GM21717 (cell line): ENCODE data around the gene FBXL16.

Experiments
- ATAC-seq: cut with Tn5 transposase; IDR thresholded peaks from one replicate; pipeline ENCODE4 v1.9.1; 2021; ENCODE audit warnings: mild to moderate bottlenecking, moderate library complexity; ENCODE audit not compliant: unreplicated experiment

Gene FBXL16

GRCh38 chr16:734981-735881 is 29.6 kb upstream of the FBXL16 start:
- ATAC-seq: no peak

GRCh38 chr16:734208-734980 is 28.8 kb upstream of the FBXL16 start:
- ATAC-seq: no peak

- no peak for ATAC-seq
Observed at GRCh38 chr16:733382-734207, 28.0 kb upstream of the FBXL16 start.

- no peak for ATAC-seq
Observed at GRCh38 chr16:732936-733335, 27.3 kb upstream of the FBXL16 start.

- ATAC-seq: no peak
Observed at GRCh38 chr16:732332-732731, 26.7 kb upstream of the FBXL16 start.

- ATAC-seq: no peak
Observed at GRCh38 chr16:730666-731509, 25.3 kb upstream of the FBXL16 start.

- no peak for ATAC-seq
Observed at GRCh38 chr16:729768-730665, 24.4 kb upstream of the FBXL16 start.

GRCh38 chr16:728890-729744 is 23.5 kb upstream of the FBXL16 start:
- ATAC-seq: no peak

- ATAC-seq: no peak
Observed at GRCh38 chr16:728131-728889, 22.7 kb upstream of the FBXL16 start.

GRCh38 chr16:727291-727977 is 21.8 kb upstream of the FBXL16 start:
- no peak for ATAC-seq

GRCh38 chr16:726438-727290 is 21.1 kb upstream of the FBXL16 start, which contains the start of the genes CCDC78 and HAGHL:
Gene CCDC78, minus strand, starts transcription at chr16:726443. Its CDS starts 76 bp downstream, at chr16:726367.
Gene HAGHL, plus strand, starts transcription at chr16:727106. Its CDS starts 404 bp downstream, at chr16:727510.
- no peak for ATAC-seq

GRCh38 chr16:726188-726437 is 20.5 kb upstream of the FBXL16 start:
- ATAC-seq: no peak

- ATAC-seq: no peak
Observed at GRCh38 chr16:725463-726187, 20.0 kb upstream of the FBXL16 start.

GRCh38 chr16:725041-725376 is 19.4 kb upstream of the FBXL16 start:
- no peak for ATAC-seq

GRCh38 chr16:724188-725040 is 18.8 kb upstream of the FBXL16 start:
- ATAC-seq: no peak
